Brain pericyte (primary cell): Measurements from ENCODE around the gene PTGER3.

ENCODE experiments used
- DNase-seq: peaks from one replicate; pipeline ENCODE4 v3.0.0-alpha.2; 2012; ENCODE audit warnings: low read depth, low spot score

Gene PTGER3

DNA sequence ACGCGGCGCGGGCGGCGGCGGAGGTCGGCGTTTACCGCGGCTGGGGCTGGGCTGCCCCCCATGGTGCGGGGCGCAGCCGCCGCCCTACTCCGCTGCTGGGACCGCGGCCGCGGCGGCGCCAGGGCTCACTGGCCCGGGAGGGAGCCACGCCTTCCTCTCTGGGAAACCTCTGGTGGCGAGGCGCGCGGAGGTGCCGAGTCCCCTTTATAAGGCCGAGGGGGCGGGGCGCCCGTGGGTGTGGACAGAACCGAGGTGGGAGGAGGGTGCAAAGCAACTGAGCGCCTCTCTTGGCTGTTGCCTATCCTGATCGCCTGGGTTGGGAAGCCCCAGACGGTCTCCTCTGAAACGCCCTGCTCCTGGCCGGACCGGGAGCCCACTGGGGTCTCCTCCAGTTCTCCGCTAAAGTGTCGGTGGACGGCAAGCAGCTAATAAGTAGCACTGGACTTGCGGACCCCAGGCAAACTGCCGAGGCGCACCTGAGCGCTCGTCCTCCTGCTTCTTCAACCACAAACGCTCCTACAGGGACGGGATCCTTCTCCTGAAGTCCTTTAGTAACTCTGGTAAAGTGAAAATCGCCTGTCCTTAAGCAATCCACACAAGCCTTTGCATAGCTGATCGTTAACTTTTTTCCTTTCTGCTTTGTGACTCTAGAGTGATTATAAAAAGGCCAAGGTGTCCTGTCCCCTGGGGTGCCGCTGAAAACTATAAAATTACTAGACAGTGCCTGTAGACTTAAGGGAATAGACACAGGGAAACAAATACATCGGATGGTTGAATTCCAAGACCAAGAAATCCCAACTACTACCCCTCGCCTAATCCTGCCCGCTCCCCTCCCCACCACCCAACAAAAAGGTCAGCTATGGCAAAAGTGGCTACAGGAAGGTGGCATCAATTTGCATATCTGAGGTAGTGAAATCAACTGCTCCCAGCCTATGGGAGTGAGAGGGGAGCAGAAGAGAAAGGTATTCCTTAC is at the start of gene PTGER3:
Gene PTGER3 (minus strand): TSS at position 182 of the 973 bp plus-strand sequence. CDS start 239 bp downstream, outside the sequence.
- no peak for DNase-seq

DNA sequence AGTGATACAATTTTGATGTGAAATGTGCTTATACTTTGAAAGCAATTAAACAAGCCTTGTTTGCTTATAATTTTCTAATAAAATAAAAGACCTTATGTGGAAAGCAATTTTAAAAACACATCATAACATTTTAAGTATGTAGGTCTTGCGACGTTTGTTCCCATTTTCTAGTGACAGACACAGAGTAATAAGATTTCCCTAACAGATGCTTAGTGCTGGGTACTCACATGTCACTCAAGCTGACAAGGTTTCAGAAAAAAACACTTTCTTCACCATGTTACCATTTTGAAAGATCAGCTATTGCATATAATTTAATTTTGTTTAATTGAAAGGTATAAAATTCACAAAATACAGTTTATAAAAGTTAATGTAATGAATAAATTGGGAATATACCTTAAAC is 47.3 kb upstream of the PTGER3 start:
- no peak for DNase-seq

DNA sequence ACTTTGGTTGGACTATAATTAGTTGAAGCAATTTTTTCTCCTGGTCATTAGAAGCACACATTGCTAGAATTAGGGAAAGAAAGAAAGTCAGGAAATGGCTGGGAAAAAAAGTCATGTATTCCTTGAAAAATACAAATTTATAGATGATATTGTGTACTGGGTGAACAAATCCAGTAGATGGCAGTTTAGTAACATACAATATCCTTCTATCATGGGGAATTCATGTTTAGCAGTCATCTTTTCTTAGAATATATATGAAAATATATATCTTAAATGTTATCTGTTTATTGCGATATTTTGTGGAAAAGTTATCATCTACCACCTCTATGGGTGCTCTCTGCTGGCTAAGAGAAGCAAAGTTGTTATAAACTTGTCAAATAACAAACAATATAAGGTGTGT is 46.3 kb upstream of the PTGER3 start:
- no peak for DNase-seq

DNA sequence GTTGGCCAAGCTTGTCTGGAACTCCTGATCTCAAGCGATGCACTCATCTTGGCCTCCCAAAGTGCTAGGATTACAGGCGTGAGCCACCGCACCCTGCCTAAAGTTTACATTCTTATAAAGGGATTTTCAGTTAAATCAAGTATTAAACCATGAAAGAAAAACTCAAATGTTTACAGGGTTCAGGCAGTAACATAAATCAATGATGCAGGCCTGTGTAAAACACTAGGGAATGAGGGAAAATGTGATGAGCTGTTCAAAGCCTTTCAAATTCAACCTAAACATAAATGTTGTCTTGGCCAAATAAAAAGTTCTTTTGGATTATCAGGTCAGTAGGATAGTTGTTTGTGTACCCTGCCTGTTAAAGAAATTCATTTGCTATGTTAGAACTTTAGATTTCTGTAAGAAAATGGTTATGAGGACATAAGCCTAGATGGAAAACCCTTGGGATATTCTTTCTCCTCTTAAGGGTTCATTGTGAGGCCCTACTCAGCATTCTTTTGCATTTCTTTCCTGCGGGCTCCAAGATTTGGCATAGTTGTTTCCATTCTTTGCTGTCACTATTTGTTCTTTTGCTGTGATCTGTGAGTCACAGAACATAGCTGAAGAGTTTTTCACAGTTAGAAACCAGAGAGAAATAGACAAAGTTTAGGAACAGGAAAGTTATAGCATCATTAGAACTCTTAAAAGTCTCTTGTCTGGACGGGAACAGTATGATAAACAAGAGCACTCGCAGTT is 42.1 kb upstream of the PTGER3 start:
- no peak for DNase-seq

DNA sequence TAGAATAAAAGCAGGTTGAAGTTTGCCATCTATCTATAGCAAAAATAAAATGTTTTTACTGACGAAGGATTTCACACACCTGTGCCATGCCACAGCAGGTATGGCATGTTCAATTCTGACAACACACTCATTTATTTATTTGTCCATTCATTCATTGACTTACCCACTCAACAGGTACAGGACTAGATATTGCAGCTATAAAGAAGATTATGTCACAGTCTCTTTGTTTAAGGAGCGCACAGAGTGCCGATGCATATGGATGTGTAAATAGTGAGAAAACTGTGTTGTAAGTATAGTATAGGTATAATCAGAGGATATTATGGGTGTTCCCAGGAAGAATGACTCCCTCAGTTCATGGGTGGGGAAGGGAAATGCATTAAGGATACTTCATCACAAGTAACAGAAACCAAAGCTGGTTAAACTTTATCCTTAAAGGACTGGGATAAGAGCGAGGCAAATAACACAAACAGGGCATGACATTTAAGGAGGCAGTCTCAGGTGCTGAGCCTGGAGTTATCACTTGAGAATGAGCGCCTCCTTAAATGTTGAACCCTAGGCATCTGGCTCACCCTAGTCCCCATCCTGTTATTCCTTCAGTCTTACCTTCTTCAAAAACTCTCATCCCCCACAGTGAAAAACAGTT is 41.1 kb upstream of the PTGER3 start:
- no peak for DNase-seq

DNA sequence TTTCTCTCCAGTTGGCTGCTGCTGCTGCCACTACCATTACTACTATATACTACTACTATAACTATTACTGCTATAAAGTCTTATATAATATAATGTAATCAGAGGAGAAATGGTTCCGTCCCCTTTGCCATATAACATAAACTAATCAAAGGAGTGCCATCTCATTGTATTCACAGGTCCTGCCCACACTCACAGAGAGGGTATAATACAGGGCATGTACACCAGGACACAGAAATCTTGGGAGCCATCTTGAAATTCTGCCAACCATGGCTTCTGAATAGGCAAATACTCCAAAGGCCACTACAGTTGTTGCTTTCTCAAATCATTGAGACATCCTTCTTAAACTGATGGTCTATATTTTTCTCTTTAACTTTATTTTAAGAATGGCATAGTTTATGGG is 40.1 kb upstream of the PTGER3 start:
- no peak for DNase-seq

DNA sequence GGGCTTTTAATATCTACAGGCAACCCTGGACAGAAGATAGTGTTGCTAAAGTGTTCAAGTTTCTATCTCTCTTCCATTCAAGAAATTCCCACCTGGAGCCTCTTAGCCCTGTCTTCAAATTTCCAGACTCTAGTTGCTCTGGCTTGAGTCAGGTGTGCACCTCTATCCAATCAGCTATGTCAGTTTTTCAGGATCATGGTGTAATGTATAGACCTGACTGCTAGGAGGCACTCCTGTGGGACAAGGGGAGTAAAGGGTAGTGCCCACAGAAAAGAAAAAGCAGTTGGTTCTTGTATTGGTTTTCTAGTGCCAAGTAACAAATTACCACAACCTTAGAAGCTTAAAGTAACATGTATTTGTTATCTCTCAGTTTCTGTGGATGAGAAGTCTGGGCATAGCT is 39.4 kb upstream of the PTGER3 start:
- DNase-seq = no peak

DNA sequence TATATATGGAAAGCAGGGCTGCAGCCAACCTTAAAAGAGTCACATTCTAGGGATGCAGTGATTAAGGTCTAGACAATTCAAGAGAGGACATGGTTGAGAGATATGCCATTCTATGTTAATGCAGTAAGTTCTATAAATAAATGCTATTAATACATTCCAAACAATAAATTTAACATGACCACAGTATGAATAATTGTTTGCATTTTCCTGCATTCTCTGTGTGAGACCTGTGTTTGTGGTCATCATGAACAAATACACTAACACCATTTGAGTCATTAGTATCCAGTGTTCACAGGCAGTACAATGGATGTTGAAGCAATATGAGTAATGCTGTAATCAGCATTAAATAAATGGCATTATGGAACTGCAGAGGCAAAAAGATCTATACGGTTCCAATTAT is 38.7 kb upstream of the PTGER3 start:
- no peak for DNase-seq

DNA sequence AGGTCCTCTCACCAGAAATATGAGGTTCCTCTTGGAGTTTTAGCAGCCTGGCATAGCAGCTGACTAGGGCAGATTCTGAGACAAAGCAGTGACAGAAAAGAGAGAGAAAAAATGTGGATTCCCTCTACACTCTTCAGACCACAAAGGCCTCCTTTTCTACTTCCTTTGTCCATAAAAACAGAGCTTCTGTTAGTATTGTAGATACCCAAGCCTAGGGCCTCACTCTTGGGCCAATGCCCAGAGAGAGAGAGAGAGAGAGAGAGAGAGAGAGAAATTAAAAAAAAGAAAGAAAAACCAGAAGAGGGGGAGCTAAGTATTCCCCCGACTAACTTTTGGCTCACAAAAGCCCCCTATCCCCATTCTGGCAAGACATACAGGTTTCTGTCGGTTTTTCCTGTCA is 35.7 kb upstream of the PTGER3 start:
- DNase-seq = no peak

DNA sequence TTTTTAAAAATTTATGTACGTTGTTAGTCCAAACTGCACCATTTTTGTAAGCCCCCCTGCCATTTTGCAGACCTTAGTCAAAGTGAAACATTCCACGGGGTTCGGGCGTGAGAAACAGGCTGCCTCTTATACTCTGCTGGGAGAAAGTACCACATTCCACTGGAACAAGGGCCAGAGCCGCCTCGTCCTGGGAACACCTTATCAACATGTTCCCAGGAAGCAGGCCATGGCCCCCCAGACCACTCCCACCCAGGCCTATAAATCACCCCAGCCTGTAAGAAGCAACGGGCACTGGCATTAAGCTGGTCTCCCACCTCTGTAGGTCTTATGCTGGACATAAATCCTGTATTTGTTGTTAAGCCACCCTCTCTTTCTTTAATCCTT is 34.1 kb upstream of the PTGER3 start:
- DNase-seq = no peak

DNA sequence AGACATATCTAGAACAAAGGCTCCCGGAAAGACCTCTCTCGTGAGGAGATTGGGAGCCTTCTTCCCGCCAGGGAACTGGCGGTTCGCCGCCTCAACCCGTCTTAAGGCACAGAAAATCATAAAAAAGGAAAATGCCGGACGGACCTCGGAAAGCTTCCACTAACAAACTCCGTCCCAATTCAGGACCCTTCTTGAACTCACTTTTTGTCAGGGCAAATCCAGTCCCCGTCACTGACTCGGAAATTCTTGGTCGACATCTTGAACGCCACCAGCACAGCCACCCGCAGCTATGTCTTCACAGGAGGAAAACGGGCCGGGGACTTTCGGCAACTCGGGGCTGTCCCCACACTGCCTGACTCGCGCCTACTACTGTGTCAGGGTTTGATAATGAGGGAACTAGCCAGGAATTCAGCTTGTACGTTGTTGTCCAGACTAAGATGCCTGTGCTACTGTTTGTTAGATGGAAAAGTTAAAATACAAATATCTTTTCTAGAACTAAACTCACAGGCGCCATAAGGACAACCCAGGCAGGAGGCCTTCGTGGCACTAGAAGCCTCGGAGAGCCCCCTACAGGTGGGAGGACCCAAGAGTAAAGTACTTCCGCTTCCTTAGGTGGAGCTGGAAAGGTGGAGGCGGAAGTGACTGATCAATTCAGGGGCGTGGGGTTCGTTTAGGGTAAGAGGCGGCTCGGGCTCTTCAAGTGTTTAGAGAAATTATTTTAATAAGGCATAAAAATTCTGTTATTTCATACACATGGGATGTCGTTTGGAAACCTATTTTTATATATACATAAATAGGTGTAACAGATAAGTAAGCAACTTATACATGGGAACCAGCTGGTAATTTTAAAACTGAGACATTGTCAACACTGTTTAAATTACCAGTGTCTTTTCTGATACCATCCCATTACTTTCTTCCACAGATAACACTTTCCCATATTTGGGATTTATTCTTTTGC is 33.4 kb upstream of the PTGER3 start, which contains the start of gene ZRANB2:
Gene ZRANB2 (minus strand): TSS at position 297 of the 958 bp plus-strand sequence. CDS start 40 bp downstream, at position 257.
- DNase-seq = peak; percentile 84

DNA sequence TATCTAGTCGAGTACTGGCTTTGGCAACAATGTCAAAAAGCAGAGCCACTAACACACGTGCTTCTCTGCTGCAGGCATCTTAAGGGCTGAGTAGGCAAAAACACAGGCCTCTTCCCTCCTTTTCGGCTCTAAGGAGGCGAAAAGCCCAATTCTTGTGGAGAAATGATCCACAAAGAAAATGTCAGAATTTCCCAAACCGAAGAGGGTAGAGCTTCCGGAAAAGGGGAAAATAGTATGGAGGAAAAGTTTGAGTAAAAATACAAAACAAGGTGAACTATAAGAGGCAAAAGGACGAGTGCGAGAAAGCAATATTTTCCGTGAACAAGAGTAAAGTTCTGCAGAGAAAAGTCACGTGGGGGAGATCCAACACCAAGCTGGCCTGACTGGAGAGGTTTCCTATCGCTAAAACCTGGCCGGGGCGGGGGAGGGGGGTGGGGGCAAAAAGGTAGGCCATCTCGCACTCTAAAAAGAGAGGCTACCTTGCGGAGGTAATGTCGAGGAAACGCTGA is 32.7 kb upstream of the PTGER3 start:
- DNase-seq = no peak

DNA sequence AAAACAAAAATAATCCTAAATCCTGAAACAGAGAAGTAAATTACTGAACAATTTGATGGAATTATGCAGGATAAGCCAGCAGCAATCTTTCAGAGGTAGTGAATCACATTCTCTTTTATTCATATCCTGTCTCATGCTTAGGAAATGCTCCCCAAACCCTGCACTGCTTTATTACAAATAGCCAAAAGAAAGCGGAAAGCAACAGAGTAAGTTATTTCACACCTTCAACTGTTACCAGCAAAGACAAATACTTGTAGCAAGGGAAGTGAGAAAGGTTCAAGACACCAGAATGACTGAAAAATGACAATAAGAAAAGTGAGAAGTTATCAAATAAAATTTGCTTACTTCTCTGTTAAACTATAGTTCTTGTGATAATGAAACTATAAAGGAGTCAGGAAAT is 27.1 kb upstream of the PTGER3 start:
- no peak for DNase-seq

DNA sequence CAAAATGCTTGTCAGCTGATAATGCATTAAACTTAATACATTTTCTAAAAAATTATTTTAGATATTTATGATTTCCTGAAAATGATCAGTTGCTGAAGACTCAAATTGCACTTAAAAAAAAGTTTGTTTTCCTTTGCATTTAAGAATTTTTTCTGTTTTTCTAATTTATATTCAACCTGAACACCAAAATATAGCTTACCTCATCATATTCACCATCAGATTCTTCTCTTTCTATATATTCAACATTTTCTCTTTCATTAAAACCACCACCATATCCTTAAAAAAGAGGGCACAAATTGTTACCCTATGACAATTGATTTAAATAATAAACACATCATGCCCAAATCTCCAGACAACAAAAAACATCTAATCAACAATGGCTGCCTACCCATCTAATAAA is 24.7 kb upstream of the PTGER3 start:
- no peak for DNase-seq

DNA sequence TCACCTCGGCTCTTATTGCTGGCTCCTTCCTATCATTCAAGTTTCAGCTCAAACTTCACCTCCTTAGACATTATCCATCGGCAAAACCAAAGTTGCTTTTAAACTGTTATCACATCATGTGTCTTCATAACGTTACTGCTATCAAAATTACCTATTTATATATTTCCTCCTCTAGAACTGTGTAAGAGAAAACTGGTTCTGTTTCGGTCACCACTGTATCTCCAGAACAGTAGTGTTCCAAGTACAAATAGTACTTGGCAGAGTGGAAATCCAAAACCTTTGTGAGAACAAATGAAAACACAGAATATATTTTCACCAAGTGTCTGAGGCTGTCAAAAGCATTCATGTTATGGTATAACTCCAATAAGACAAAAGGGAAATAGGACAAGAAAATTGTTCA is 24.1 kb upstream of the PTGER3 start:
- no peak for DNase-seq

DNA sequence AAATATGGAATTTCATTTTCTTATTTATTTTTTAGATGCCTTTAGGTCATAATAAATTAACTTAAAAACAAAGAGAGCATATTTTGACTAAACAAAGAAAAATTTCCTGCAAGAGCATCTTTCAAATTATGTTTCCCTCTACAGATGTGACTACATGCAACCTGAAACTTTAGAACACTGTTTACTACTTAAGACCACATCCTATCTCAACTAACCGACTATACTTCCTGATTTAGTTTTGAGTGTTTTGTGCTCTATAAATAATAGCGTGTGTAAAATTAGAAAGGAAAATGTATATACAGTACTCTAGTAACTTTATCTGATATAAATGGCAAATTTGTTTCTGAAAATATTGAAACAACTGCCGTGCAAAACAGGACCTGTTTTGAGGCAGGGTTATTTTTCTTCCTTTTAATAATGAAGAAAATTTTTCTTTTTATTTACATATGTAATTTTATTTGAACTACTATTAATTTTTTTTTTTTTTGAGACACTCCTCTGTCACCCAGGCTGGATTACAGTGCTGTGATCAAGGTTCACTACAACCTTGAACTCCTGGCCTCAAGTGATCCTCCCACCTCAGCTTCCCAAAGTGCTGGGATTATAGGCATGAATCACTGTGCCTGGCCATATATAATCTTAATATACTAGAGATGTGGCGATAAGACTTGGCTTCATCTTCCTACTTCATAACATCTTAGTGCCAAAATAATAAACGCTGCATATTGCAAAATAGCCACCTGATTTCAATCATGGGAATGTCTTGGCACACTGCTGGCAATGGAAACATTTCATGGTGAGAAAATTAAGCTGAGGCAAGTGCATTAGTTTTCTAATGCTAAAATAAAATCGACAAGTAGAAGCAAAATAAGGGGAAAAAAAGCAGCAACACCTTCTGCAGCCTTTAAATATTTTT is 21.0 kb upstream of the PTGER3 start:
- DNase-seq = no peak

DNA sequence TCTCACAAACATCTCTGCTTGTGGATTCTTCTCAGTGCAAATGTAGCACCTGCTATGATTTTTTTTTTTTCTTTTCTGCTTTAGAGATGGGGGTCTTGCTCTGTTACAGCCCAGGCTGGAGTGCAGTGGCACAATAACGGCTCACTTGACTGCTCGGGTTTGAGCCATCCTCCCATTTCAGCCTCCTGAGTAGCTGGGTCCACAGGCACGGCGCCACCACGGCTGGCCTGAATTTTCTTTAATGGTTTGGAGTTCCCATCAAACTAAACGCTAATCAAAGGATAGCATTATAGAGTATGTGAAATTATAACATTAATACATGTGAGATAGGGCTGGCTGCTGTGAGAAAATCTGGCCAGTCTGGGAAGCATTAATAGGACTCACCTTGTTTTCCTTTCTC is 7.2 kb upstream of the PTGER3 start:
- DNase-seq = no peak

DNA sequence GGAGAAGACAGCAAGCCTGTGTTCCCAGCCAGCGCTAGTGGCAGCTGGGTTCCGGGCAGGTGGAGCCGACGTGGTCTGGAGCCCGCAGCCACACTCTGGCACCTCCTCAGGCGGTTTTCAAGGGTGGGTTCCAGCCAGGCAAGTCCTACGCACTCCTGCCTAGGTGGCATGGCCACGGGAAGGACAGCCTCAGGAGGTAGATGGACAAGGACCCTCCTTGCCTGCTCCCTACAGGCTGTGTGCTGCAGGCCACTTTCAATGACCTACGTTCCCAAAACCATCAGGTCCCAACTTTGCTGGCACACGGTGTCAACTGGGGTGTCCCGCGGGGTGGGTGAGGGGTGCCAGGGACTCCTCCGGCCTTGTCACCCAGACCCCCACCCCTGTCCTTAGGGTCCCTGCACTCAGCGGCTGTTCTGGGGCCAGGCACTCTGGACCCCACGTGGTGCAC is 6.7 kb upstream of the PTGER3 start:
- no peak for DNase-seq

DNA sequence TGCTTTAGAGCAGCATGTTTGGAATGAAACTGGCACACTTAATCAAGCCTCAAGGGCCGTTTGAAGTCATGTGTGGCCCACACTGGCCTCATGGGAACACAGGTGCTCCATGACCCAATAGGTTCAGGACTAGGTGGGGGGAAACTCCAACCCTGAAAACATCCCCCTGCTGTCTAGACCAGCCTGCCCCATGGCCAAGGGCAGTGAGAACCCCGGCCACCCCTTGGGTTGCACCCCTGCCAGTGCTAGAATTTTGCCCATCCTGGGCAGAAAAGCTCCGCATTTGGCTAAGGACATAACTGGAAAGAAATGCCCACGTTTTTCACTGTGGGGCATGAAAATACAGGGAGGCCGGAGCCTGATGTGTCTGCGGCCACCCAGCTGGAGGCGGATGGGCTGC is 6.1 kb upstream of the PTGER3 start:
- no peak for DNase-seq

DNA sequence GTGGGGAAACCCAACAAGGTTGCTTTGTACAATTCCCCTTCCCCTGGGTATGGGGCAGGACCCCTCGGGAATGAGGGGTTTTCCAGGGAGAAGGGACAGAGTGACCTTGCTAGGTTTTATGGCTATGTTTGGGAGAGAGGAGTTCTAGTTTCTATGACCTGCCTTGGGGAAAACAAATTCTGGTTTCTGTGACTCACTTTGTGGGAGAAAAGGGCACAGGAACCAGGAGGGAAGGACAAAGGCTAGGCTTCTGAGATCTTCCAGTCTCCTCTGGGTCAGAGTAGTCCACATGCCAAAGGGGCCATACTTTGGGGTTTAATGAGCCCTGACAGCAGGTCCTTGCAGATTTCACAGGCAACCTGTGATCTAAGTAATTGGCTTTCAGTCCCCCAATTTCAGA is 5.5 kb upstream of the PTGER3 start:
- DNase-seq = no peak
